KG1 (cell line): ENCODE data around the gene PRPF40B.

Experiments used
- DNase-seq: peaks from one replicate; lab custom pipeline; 2025; lab: John Stamatoyannopoulos, UW

The PRPF40B gene

GRCh38 chr12:49659753-49660152, 36.4 kb downstream of the PRPF40B start:
- no peak for DNase-seq

- DNase-seq: no peak
Observed at GRCh38 chr12:49661191-49661590, 37.8 kb downstream of the PRPF40B start.

- DNase-seq: no peak
Observed at GRCh38 chr12:49661746-49662145, 38.4 kb downstream of the PRPF40B start.

DNA sequence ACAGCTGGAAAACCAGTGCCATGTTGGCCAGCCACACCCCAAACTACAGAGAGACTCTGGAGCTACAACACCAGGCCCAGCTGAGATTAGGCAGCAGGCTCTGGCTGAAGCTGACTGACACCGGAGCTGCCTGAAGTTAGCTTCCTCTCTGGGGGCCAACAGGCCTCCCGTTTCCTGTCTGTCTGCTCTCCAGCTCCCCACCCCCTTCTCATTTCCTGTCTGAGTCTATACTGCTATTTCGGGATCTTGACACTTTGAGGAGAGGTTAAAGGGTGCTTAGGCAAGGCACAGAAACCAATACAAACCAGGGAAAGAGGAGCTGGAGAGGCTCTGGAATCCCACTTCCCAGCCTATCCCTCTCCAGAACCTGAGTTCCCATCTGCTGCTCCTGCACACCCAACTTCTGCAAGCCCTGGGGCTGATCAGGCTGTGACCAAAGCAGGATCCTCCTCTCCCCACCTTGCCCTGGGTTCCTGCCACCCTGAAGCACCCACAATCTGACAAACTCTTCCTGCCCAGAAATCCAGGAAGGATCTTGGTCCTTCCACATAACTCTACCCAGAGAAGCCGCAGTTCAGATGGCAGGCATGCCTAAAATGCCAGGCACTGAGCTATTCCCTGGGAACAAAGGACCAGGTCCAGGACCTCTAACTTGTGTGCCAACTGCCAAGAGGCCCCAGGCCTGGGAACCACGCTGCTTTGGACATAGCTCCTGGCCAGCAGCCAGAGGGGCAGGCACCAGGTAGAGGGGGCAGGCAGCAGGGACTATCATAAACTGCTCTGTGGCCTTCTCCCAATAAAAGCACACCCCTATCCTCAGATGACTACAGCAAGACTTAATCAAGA, 39.9 kb downstream of the PRPF40B start:
- DNase-seq: peak; percentile 83

- no peak for DNase-seq
Observed at GRCh38 chr12:49664167-49664566, 40.8 kb downstream of the PRPF40B start.

GRCh38 chr12:49664591-49665239, 41.4 kb downstream of the PRPF40B start:
- DNase-seq: no peak

DNA sequence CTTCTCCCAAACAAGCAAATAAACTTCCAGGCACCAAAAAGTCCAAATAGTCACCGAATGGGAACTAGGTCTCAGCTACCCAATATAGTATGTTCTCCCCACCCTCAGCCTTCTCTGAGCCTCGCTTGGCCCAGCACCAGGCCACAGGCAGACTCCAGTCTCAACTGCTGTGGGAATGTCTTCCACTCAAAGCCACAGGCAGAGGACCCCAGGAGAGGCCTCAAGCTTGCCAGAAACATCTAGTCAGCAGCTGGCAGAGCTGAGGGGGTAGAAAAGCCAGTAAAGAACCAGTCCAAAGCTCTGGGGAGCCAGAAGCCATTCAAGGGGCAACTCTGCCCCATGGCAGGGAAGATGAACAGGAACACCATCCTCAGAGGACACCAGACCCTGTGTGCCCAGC, 42.0 kb downstream of the PRPF40B start:
- DNase-seq: no peak

DNA sequence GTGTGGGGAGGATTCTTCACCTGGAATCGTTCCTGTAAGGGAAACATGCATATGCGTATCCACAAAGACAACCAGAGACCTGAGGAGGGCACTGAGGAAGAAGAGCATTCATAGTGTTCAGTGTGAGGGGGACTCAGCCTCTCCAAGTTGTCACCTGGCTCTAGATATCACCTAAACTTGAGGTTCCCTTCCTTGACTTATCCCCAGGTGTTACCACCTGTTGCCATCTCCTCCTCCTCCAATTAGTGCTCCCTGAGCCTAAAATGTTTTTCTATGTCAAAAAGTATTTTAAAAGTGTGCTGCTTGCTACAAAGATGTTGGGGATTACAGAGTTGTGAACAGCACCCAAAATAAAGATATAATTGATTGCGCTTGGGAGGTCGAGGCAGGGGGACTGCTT, 42.8 kb downstream of the PRPF40B start:
- DNase-seq: no peak

- no peak for DNase-seq
Observed at GRCh38 chr12:49667325-49668090, 44.1 kb downstream of the PRPF40B start.

GRCh38 chr12:49669796-49670195, 46.4 kb downstream of the PRPF40B start:
- no peak for DNase-seq

- peak; percentile 17 for DNase-seq
Observed at GRCh38 chr12:49671031-49671765, 47.8 kb downstream of the PRPF40B start.

DNA sequence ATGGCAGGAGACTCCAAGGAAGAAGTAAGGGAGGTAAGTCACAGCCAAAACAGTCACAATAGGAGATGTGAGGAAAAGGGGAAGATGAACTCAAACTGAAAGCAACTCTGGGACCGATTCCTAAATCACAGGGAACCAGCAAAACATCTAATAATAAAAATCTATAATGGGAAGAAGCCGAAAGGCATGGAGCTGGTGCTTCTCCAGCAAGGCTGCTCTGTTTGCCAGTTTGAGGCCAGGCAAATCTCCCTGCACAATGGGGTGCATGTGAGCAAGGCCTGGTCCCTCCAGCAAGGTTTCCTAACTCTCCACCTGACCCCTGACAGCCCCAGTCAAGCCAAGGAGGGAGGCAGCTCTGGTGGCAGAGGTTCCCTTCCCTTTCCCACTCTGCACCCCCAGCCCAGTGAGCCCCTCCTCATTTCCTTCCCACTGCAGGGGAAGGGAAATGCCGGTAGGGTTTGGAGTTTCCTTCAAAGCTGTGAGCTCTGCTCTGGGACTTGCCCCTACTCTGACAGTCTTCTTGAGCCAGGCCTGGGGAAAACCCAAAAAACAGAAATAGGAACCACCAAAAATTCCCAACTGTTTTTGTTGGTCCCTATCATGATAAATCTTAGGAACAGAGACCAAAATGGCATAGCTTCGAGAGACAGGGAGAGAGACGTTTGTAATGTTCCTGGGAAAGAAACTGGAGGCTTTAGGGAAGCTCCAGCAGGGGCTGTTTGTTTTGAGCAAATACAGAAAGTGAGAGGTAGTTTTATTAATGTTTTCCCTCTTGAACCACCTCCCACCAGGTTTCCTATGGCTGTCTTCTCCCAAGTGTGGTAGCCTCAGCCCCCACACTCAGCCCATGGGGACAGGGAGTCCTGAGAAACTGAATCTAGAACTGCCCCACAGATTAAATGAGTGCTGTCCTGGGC, 49.2 kb downstream of the PRPF40B start:
- no peak for DNase-seq

DNA sequence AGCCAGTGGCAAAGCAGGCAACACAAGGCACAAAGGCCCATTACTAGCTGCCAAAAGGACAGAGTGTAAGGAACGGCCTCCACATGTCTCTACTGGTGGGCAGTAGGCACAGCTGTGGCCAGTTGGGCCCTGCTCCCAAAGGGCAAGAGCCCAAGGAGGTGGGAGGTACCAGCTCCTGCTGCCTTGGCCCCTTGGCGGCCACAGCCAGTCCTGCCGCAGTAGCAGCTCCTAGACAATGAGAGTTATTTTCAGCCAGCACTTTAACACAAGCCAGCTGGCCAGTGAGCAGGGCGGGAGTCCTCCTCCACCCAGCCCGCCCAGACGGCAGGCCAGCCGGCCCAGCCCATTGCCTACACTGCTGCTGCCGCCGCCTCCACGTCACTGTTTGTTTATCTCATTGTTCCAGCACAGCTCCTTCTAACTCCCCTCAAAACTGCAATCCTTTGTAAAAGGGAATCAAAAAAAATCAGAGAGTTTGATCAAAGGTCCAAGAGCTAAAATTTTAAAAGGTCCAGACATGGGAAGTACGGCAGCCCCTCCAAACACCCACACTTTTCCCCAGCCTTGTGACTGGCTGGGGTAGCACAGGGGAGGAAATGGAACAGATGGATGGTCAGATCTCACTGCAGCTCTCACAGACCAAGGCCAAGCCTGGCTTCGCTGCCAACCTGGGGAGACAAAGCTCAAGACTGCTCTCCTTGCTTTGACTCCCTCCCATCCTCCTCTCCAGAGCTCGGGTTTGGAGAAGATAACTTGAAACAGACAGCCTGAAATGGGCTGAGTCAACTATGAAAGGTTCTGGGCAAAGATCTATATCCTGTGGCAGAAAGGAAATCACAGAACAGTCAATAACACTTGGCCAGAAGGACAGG, 50.3 kb downstream of the PRPF40B start:
- DNase-seq: no peak

GRCh38 chr12:49674318-49674981, 51.1 kb downstream of the PRPF40B start:
- no peak for DNase-seq

GRCh38 chr12:49675137-49675536, 51.8 kb downstream of the PRPF40B start:
- no peak for DNase-seq

- DNase-seq: no peak
Observed at GRCh38 chr12:49678711-49679110, 55.4 kb downstream of the PRPF40B start.

- DNase-seq: no peak
Observed at GRCh38 chr12:49680075-49680474, 56.7 kb downstream of the PRPF40B start.

DNA sequence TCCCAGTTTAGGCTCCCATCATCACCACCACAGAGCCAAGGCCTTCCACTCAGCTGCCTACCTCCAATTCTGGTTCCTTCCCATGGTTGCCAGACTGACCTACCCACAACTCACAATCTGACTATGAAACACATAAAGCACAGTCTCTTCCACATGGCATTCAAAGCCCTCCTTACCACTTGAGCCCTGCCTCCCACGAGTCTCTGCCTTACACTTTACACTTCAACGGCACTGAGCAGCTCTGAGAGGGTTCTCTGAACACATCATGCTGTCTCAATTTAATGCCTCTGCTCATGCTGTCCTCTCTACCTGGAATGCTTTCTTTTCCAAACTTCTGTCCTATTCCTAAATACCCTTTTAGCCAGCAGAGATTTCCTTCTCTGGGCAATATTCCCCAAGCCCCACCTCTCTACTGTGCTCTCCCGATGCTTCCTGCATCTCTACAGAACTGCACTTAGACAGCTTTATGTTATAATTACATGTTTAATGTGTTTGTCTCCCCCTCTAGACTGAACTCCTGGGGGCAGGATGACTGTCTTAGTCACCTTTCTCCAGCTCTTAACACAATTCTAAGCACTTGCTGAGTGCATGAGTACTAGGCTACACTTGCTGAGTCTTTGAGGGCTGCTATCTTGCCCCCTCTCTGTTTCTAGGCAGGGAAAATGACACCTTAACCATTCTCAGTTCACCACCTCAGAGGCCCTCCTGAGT, 60.4 kb downstream of the PRPF40B start:
- no peak for DNase-seq
